GM12891 (cell line): ENCODE data around the gene RIC1.
A peak's percentile ranks its signal among the peaks of the same experiment; 100 is the strongest.
"Not testable (repeated sequence)": the region's sequence is repeated elsewhere in the genome, so short reads cannot be mapped to it uniquely, and the experiment has no call there.

ENCODE experiments used
- DNase-seq: peaks from one replicate; pipeline ENCODE4 v3.0.0; 2011; ENCODE audit warnings: low spot score; ENCODE audit not compliant: insufficient read length
- FAIRE-seq: peaks from 2 replicates; lab custom pipeline; 2011; peaks lifted over from hg19 to GRCh38; lab: Jason Lieb, UNC
- PAX5 ChIP-seq: IDR thresholded peaks from 2 replicates; pipeline ENCODE4 v1.6.1; 2011; ENCODE audit warnings: low read length, moderate library complexity, mild to moderate bottlenecking; ENCODE audit not compliant: insufficient read depth, severe bottlenecking
- POLR2A ChIP-seq: IDR thresholded peaks from 2 replicates; pipeline ENCODE4 v1.6.1; 2011; ENCODE audit warnings: low read depth, low read length, control low read depth
- POLR2AphosphoS5 ChIP-seq: IDR thresholded peaks from 2 replicates; pipeline ENCODE4 v1.6.1; 2011; ENCODE audit warnings: low read depth, low read length, control low read depth
- POU2F2 ChIP-seq: IDR thresholded peaks from 2 replicates; pipeline ENCODE4 v1.6.1; 2011; ENCODE audit warnings: low read depth, mild to moderate bottlenecking, control low read depth, low read length, moderate library complexity
- SPI1 ChIP-seq: IDR thresholded peaks from 2 replicates; pipeline ENCODE4 v1.6.1; 2011; ENCODE audit warnings: low read depth, low read length, control low read depth
- TAF1 ChIP-seq: IDR thresholded peaks from 2 replicates; pipeline ENCODE4 v1.6.1; 2011; ENCODE audit warnings: low read depth, low read length, control low read depth

Gene RIC1

DNA sequence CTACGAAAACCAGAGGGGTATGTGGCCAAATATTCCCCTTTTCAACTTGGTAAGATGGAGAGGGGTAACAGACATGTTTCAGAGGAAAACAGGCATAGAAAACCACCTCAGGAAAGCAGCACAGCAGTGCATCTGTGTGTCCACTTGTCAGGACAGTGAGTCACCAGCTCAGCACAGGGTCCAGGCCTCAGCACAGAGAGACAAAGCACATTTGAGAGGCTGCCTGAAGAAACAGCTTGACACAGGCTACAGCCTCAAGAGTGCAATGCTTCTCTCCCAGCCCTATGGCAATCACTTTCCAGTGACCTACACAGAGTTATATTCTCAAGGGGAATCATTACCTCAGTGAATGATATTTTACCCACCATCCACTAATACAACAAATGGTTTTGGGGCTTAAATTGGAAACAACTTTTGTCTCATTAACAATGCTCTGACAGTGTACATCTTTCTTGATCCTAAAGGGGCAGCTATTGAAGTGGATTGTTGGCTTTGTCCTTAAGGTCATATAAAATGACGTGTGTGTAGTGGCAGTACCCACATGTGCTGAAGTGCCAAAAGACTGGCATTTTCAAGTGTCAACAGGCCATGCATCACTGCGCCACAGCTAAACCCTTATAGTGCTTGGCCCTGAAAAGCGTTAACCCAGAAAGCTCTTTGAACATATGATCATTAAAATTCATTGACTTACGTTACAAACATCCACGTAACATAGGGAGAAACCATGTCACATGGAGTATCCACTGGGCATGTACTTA is 157.6 kb downstream of the RIC1 start:
- no peak for DNase-seq
- no peak for FAIRE-seq
- no peak for TF ChIP-seq TAF1
- peak; percentile 51; the same call in 1 of the 2 replicates for TF ChIP-seq POLR2AphosphoS5
- TF ChIP-seq POU2F2, result no peak

- DNase-seq (no peak), FAIRE-seq (no peak)
- TF ChIP-seq POU2F2 (no peak), TAF1 (no peak), PAX5 (no peak)
Observed at GRCh38 chr9:5787220-5787619, 158.3 kb downstream of the RIC1 start.

DNA sequence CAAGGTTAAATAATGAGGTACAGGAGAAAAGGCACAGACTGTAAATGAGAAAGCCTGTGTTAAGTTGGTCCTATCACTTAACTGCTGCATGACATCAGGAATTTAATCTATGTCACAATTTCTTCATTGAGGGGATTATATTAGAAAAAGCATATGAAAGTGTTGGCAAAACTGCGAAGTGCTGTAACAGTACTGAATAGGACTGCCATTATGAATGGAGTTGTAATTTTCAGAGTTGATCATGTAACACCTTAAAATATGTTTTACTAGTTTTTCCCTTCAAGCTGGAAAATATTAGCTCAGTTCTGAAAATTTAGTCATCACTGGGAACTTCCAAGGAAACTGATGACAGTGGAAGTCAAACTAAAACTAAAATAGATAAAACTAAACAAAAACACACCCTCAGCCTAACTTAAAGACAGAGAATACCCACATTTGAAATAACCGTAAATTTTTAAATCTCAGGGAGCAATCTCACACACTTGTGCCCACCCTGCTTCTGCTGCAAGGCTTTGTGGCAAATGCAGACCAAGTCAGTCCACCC is 158.9 kb downstream of the RIC1 start:
- FAIRE-seq (peak; percentile 38), DNase-seq (no peak)
- no peak for TF ChIP-seq SPI1
- no peak for TF ChIP-seq PAX5
- TF ChIP-seq POU2F2, result no peak
- no peak for TF ChIP-seq POLR2AphosphoS5
- TF ChIP-seq TAF1, result no peak
- TF ChIP-seq POLR2A, result no peak

GRCh38 chr9:5789489-5789888 is 160.6 kb downstream of the RIC1 start:
- TF ChIP-seq SPI1, result no peak
- TF ChIP-seq POLR2AphosphoS5, result no peak
- no peak for TF ChIP-seq TAF1
- TF ChIP-seq POU2F2, result no peak
- TF ChIP-seq POLR2A, result no peak
- TF ChIP-seq PAX5, result no peak
- DNase-seq, result no peak
- peak; percentile 54 for FAIRE-seq

- DNase-seq (no peak), FAIRE-seq (no peak)
- no peak for TF ChIP-seq SPI1
- TF ChIP-seq POLR2AphosphoS5, result no peak
- TF ChIP-seq TAF1, result no peak
- no peak for TF ChIP-seq POLR2A
- no peak for TF ChIP-seq POU2F2
- TF ChIP-seq PAX5, result no peak
Observed at GRCh38 chr9:5790923-5791322, 162.0 kb downstream of the RIC1 start.

DNA sequence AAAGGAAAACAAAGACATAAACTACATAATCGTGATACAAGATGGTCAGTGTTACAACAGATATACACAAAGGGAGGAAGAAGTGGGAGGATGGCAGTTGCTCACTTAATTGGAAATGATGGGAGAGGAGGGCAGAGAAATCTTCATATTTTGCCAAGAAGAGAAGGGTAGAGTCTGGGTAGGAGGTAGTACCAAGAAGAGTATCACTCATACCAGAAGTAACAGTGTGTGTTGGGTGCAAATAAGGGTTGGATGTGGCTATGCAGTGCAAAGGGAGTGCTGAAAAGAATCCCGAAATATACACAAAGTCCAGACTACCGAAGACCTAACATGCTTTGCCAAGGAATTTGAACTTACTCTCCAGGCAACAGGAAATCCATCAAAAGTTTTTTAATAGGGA is 163.0 kb downstream of the RIC1 start:
- FAIRE-seq (peak; percentile 84), DNase-seq (no peak)
- TF ChIP-seq TAF1, result no peak
- no peak for TF ChIP-seq SPI1
- no peak for TF ChIP-seq POLR2AphosphoS5
- no peak for TF ChIP-seq PAX5
- no peak for TF ChIP-seq POLR2A
- TF ChIP-seq POU2F2, result no peak

DNA sequence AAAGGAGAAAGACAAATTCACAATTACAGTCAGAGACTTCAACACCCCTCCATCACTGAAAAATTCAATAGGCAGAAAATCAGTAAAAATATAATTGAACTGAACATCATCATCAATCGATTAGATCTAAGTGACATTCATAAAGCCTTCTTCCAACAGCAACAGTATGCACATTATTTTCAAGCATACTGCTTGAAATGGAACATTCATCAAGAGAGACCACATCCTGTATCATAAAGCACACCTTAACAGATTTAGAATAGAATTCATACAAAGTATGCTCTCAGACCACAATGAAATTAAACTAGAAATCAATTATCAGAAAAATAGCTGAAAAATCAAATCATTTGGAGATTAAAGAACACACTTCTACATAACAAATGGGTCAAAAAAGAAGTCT is 164.9 kb downstream of the RIC1 start:
- TF ChIP-seq POLR2AphosphoS5 (no peak), POU2F2 (no peak), POLR2A (no peak), PAX5 (no peak), SPI1 (no peak), TAF1 (no peak)
- FAIRE-seq, result peak; percentile 60
- DNase-seq, result no peak

GRCh38 chr9:5796298-5796697 is 167.4 kb downstream of the RIC1 start:
- TF ChIP-seq SPI1, result no peak
- no peak for TF ChIP-seq POU2F2
- no peak for TF ChIP-seq POLR2AphosphoS5
- TF ChIP-seq TAF1, result no peak
- no peak for TF ChIP-seq PAX5
- TF ChIP-seq POLR2A, result no peak
- no peak for DNase-seq
- no peak for FAIRE-seq

DNA sequence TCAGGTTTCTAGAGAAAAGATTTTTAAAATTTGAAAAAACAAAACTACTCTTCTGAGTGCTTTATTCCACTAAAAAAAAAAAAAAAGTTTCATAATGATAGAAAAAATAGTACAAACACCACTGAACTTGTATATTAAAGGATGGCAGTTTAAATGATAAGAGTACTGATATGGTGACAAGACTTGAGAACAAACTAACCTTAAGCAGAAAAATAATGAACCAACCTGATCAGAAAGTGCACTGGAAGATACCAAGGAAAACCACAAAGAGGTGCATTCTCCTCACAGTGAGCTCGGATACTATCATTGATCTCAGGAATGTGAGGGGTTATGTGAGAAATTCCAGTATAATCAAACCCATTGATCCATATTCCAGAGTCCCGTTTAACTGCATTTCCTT is 169.7 kb downstream of the RIC1 start:
- TF ChIP-seq TAF1 (no peak), PAX5 (no peak), POU2F2 (no peak), POLR2AphosphoS5 (no peak), POLR2A (no peak), SPI1 (no peak)
- FAIRE-seq, result no peak
- no peak for DNase-seq

DNA sequence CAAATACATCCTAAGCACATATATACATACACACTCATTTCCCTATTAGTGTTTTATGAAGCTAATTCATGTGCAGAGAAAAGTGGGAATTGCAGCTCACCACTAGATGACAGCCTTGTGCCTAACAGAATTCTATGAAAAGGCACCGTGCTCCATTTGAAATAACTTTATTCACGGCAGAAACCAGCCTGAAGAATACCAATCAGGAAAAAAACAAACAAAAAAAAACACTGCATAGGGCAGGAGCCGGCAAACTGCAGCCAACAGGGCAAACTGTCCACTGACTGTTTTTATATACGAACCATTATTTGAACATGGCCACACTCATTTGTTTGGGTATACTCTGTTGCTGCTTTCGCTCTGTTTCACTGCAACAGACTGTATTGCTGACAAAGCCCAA is 170.4 kb downstream of the RIC1 start:
- no peak for FAIRE-seq
- no peak for TF ChIP-seq SPI1
- no peak for TF ChIP-seq POU2F2
- TF ChIP-seq TAF1, result no peak
- TF ChIP-seq PAX5, result no peak
- TF ChIP-seq POLR2A, result no peak
- TF ChIP-seq POLR2AphosphoS5, result no peak
- no peak for DNase-seq

- not testable (repeated sequence) for FAIRE-seq, DNase-seq
Observed at GRCh38 chr9:5800378-5800777, 171.5 kb downstream of the RIC1 start.
